ENCODE measurements around the gene TTBK2. TPM values are rescaled to one million over a fixed set of nuclear protein-coding genes. Genes with fewer than 3 reads are reported as not detected.
"Not testable (repeated sequence)": the region's sequence is repeated elsewhere in the genome, so short reads cannot be mapped to it uniquely, and the experiment has no call there.

TTBK2 gene
- total RNA-seq, 4 donors from 2014 or later: 8.3 to 28.8 (median 11.8) TPM

- no peak for DNase-seq (ENCODE audit: low spot score)
- TF ChIP-seq CTCF (IDR thresholded peaks at IDR 0.05): no peak
- no peak for ATAC-seq (ENCODE audit: low FRiP score)
Observed at GRCh38 chr15:42786978-42787377, 133.6 kb downstream of the TTBK2 start.

GRCh38 chr15:42785569-42785968 lies 135.0 kb downstream of the TTBK2 start:
- no peak for DNase-seq (ENCODE audit: low spot score)
- no peak for ATAC-seq (ENCODE audit: low FRiP score)
- no peak for TF ChIP-seq CTCF (IDR thresholded peaks at IDR 0.05)

GRCh38 chr15:42784705-42785104 lies 135.9 kb downstream of the TTBK2 start:
- no peak for ATAC-seq (ENCODE audit: low FRiP score)
- no peak for DNase-seq (ENCODE audit: low spot score)
- no peak for TF ChIP-seq CTCF (IDR thresholded peaks at IDR 0.05)

- no peak for ATAC-seq (ENCODE audit: low FRiP score)
- DNase-seq (ENCODE audit: low spot score): no peak
- no peak for TF ChIP-seq CTCF (IDR thresholded peaks at IDR 0.05)
Observed at GRCh38 chr15:42782716-42783115, 137.9 kb downstream of the TTBK2 start.

GRCh38 chr15:42775416-42775815 lies 145.2 kb downstream of the TTBK2 start:
- TF ChIP-seq CTCF (IDR thresholded peaks at IDR 0.05): no peak
- ATAC-seq (ENCODE audit: low FRiP score): no peak
- no peak for DNase-seq (ENCODE audit: low spot score)

- no peak for TF ChIP-seq CTCF (IDR thresholded peaks at IDR 0.05)
- DNase-seq (ENCODE audit: low spot score) (no peak), ATAC-seq (ENCODE audit: low FRiP score) (no peak)
Observed at GRCh38 chr15:42772901-42773300, 147.7 kb downstream of the TTBK2 start.

- no peak for TF ChIP-seq CTCF (IDR thresholded peaks at IDR 0.05)
- DNase-seq (ENCODE audit: low spot score) (no peak), ATAC-seq (ENCODE audit: low FRiP score) (no peak)
Observed at GRCh38 chr15:42772144-42772543, 148.4 kb downstream of the TTBK2 start.

- DNase-seq (ENCODE audit: low spot score); ATAC-seq (ENCODE audit: low FRiP score): not testable (repeated sequence)
Observed at GRCh38 chr15:42766109-42766508, 154.5 kb downstream of the TTBK2 start.

GRCh38 chr15:42764154-42764731 lies 156.3 kb downstream of the TTBK2 start:
- DNase-seq (ENCODE audit: low spot score); ATAC-seq (ENCODE audit: low FRiP score): not testable (repeated sequence)

- not testable (repeated sequence) for ATAC-seq (ENCODE audit: low FRiP score); DNase-seq (ENCODE audit: low spot score)
Observed at GRCh38 chr15:42761813-42762212, 158.8 kb downstream of the TTBK2 start.
